Activated CD8-positive, alpha-beta T cell treated with anti-CD3 and anti-CD28 coated beads for 36 hours (primary cell): ENCODE results near the gene SRA1. TPM values are rescaled to one million over a fixed set of nuclear protein-coding genes. Genes with fewer than 3 reads are reported as not detected.
"Not testable (repeated sequence)": the region's sequence is repeated elsewhere in the genome, so short reads cannot be mapped to it uniquely, and the experiment has no call there.

Experiments
- ATAC-seq: fragments of 200-7000 bp; cut with Tn5 transposase; one replicate; pipeline ENCODE4 v1.10.0; 2021; ENCODE audit warnings: mild to moderate bottlenecking, moderate library complexity
- CTCF ChIA-PET: fragments of 350-600 bp; sonication (Branson Sonifier 250); formaldehyde crosslinking; loops from one replicate; lab custom pipeline; 2021; ENCODE audit warnings: antibody characterized with exemption; lab: Charles Lee
- POLR2A ChIA-PET: fragments of 350-600 bp; sonication (Branson Sonifier 250); formaldehyde crosslinking; loops from one replicate; lab custom pipeline; 2021; ENCODE audit warnings: antibody characterized with exemption; lab: Charles Lee
- DNase-seq: peaks from one replicate; pipeline ENCODE4 v3.0.0-alpha.2; 2020
- H3K27ac Mint-ChIP-seq: one replicate; pipeline ENCODE4 v1.8.0; 2021; ENCODE audit warnings: mild to moderate bottlenecking, mixed read lengths
- H3K27me3 Mint-ChIP-seq: one replicate; pipeline ENCODE4 v1.8.0; 2021; ENCODE audit warnings: mixed read lengths
- H3K36me3 Mint-ChIP-seq: one replicate; pipeline ENCODE4 v1.8.0; 2021; ENCODE audit warnings: low read depth, mixed read lengths
- H3K4me1 Mint-ChIP-seq: one replicate; pipeline ENCODE4 v1.8.0; 2021; ENCODE audit warnings: low read depth, mixed read lengths
- H3K4me3 Mint-ChIP-seq: one replicate; pipeline ENCODE4 v1.8.0; 2021; ENCODE audit warnings: mild to moderate bottlenecking, moderate library complexity, mixed read lengths
- H3K9me3 Mint-ChIP-seq: one replicate; pipeline ENCODE4 v1.8.0; 2021; ENCODE audit warnings: mixed read lengths
- CTCF ChIP-seq: fragments of 200-600 bp; IDR thresholded peaks from one replicate; pipeline ENCODE4 v1.8.0; 2022; ENCODE audit warnings: antibody characterized with exemption, mild to moderate bottlenecking
- intact Hi-C: fragments of 100-400 bp; cut with micrococcal nuclease; formaldehyde crosslinking; loops from one replicate; pipeline ENCODE4 v1.10.0; 2022
- total RNA-seq, 2 experiments: library from RNA; stranded (reverse); gene quantifications; one replicate each; pipeline ENCODE4 v1.2.3, GENCODE V29; 2021

SRA1 gene
- total RNA-seq, 2 experiments from 2014 or later: 47.8 to 49.5 TPM

GRCh38 chr5:140587495-140587894 lies 30.2 kb upstream of the SRA1 start:
- DNase-seq (no peak), ATAC-seq (no peak)
- Mint-ChIP-seq H3K27me3 (peaks cover 2% of the 10 kb centered on the region), H3K4me3 (no peak overlapping the region), H3K27ac (no peak overlapping the region), H3K36me3 (no peaks in the 10 kb centered on the region), H3K9me3 (no peaks in the 10 kb centered on the region), H3K4me1 (no peaks in the 10 kb centered on the region)
- TF ChIP-seq CTCF: no peak
- POLR2A ChIA-PET: no interaction called here
- intact Hi-C loops: no loop called here
- CTCF ChIA-PET: interaction anchor here (1.2 kb wide), 1 partner anchor 347 kb away, joined by 3 read pairs; no protein-coding TSS in a partner anchor

- H3K4me3 Mint-ChIP-seq, H3K4me1 Mint-ChIP-seq, DNase-seq, H3K27ac Mint-ChIP-seq, H3K9me3 Mint-ChIP-seq, ATAC-seq, intact Hi-C loops, H3K27me3 Mint-ChIP-seq, POLR2A ChIA-PET, H3K36me3 Mint-ChIP-seq: not testable (repeated sequence)
- CTCF ChIA-PET: interaction anchor here (1.1 kb wide), 1 partner anchor 207 kb away, joined by 4 read pairs; no protein-coding TSS in a partner anchor
Observed at GRCh38 chr5:140579188-140579747, 22.0 kb upstream of the SRA1 start.

- H3K4me1 Mint-ChIP-seq: peaks cover 2% of the 10 kb centered on the region
- intact Hi-C loops: no loop called here
Observed at GRCh38 chr5:140576776-140577201, 19.5 kb upstream of the SRA1 start.

GRCh38 chr5:140575309-140575708 lies 18.0 kb upstream of the SRA1 start:
- CTCF ChIA-PET: no interaction called here

More at GRCh38 chr5:140576776-140577201, 19.5 kb upstream of the SRA1 start:
- TF ChIP-seq CTCF: no peak
- no peaks in the 10 kb centered on the region for H3K36me3 Mint-ChIP-seq
- ChIA-PET CTCF (interaction anchor here (0.9 to 1.5 kb wide), 4 partner anchors 29 to 71 kb away, joined by 3 to 4 read pairs (median 3); partner anchors contain the start of genes EIF4EBP3 and IK), POLR2A (interaction anchor here (1.3 to 1.5 kb wide), 2 partner anchors 9 to 18 kb away, joined by 5 to 6 read pairs; no protein-coding TSS in a partner anchor)
- ATAC-seq (peak; percentile 47), DNase-seq (no peak)
- H3K27me3 Mint-ChIP-seq: no peaks in the 10 kb centered on the region
- H3K27ac Mint-ChIP-seq: no peak overlapping the region
- no peaks in the 10 kb centered on the region for H3K9me3 Mint-ChIP-seq
- no peak overlapping the region for H3K4me3 Mint-ChIP-seq

GRCh38 chr5:140574165-140574564 lies 16.9 kb upstream of the SRA1 start:
- H3K27me3 Mint-ChIP-seq: no peaks in the 10 kb centered on the region
- ChIA-PET CTCF (no interaction called here), POLR2A (interaction anchor here (1.0 to 1.2 kb wide), 2 partner anchors 57 to 93 kb away, joined by 3 read pairs; no protein-coding TSS in a partner anchor)
- peaks cover 9% of the 10 kb centered on the region for H3K4me1 Mint-ChIP-seq
- H3K27ac Mint-ChIP-seq: no peak overlapping the region
- DNase-seq (no peak), ATAC-seq (no peak)
- H3K36me3 Mint-ChIP-seq: peaks cover 4% of the 10 kb centered on the region
- no peak overlapping the region for H3K4me3 Mint-ChIP-seq
- no peaks in the 10 kb centered on the region for H3K9me3 Mint-ChIP-seq
- no peak for TF ChIP-seq CTCF
- intact Hi-C loops: no loop called here

More at GRCh38 chr5:140575309-140575708, 18.0 kb upstream of the SRA1 start:
- no peaks in the 10 kb centered on the region for H3K27me3 Mint-ChIP-seq
- peaks cover 4% of the 10 kb centered on the region for H3K36me3 Mint-ChIP-seq
- peaks cover 3% of the 10 kb centered on the region for H3K4me1 Mint-ChIP-seq
- ATAC-seq (no peak), DNase-seq (peak; percentile 29)
- peak; percentile 19 for TF ChIP-seq CTCF
- no peak overlapping the region for H3K27ac Mint-ChIP-seq
- no peak overlapping the region for H3K4me3 Mint-ChIP-seq
- POLR2A ChIA-PET: no interaction called here
- H3K9me3 Mint-ChIP-seq: no peaks in the 10 kb centered on the region
- intact Hi-C loops: no loop called here
